Left lung (tissue), 10 donors: ENCODE measurements around the gene TMEM190. TPM values are rescaled to one million over a fixed set of nuclear protein-coding genes. Genes with fewer than 3 reads are reported as not detected.
"Not testable (repeated sequence)": the region's sequence is repeated elsewhere in the genome, so short reads cannot be mapped to it uniquely, and the experiment has no call there.

ENCODE experiments used
- ATAC-seq: fragments of 200-7000 bp; cut with Tn5 transposase; one replicate; pipeline ENCODE4 v1.9.1; 2020; ENCODE audit warnings: moderate library complexity
- DNase-seq, 4 donors: peaks; one replicate each; pipeline ENCODE4 v3.0.0-alpha.2; 2013 to 2020
- H3K27ac ChIP-seq, 2 donors: fragments of 200-600 bp; sonication (generic) in 1 of 2; one replicate each; pipeline versions ENCODE4 v1.5.0 to v1.8.0; 2020 to 2021
- H3K27me3 ChIP-seq, 2 donors: fragments of 200-600 bp; sonication (generic) in 1 of 2; one replicate each; pipeline versions ENCODE4 v1.5.0 to v1.8.0; 2020 to 2021
- H3K36me3 ChIP-seq, 2 donors: fragments of 200-600 bp; sonication (generic) in 1 of 2; one replicate each; pipeline versions ENCODE4 v1.5.0 to v1.8.0; 2020 to 2021
- H3K4me1 ChIP-seq, 2 donors: fragments of 200-600 bp; one replicate each; pipeline ENCODE4 v1.8.0; 2021
- H3K4me3 ChIP-seq, 2 donors: fragments of 200-600 bp; sonication (generic) in 1 of 2; one replicate each; pipeline versions ENCODE4 v1.5.0 to v1.8.0; 2020 to 2021; ENCODE audit warnings: mild to moderate bottlenecking in 1 of 2
- H3K9me3 ChIP-seq, 2 donors: fragments of 200-600 bp; sonication (generic) in 1 of 2; one replicate each; pipeline versions ENCODE4 v1.5.0 to v1.8.0; 2020 to 2021
- CTCF ChIP-seq, 2 donors: fragments of 200-600 bp; sonication (generic) in 1 of 2; IDR thresholded peaks; one replicate each; pipeline versions ENCODE4 v1.5.0 to v1.8.0; 2021; ENCODE audit warnings: antibody characterized with exemption in 2 of 2
- intact Hi-C, 2 donors: fragments of 100-400 bp; cut with DNase I; formaldehyde crosslinking; loops; one replicate each; pipeline versions ENCODE4 v1.11.2 to v1.14.2; 2022
- polyA plus RNA-seq, 6 donors: library from polyadenylated mRNA; unstranded; fragments of 120-200 nt; gene quantifications; one replicate each; pipeline ENCODE4 v1.2.1, GENCODE V29; 2013; ENCODE audit not compliant: insufficient read length in 6 of 6
- total RNA-seq, 2 donors: library from RNA; stranded (reverse); fragmentation: NEBNext Ultra II Directional; extraction: Animal tissue kit (Norgen Biotek cat#: 25700); gene quantifications; one replicate each; pipeline ENCODE4 v1.2.1, GENCODE V29; 2021
- donor health status: DM: no; HTN: yes; CAD: no.
- donor health status: DM: no; HTN: no; CAD: no.

Gene TMEM190
- total and polyA plus RNA-seq, 8 donors = 1.2 to 15.6 (median 6.9) TPM; not detected in 1

- no peaks in the 10 kb centered on the region for H3K27me3 ChIP-seq
- H3K27ac ChIP-seq = no peak overlapping the region
- no peaks in the 10 kb centered on the region for H3K9me3 ChIP-seq
- H3K36me3 ChIP-seq = peaks cover 0 to 57% of the 10 kb centered on the region in 2 donors
- no peak for TF ChIP-seq CTCF (IDR thresholded peaks at IDR 0.05)
- no peak overlapping the region for H3K4me3 ChIP-seq
- ATAC-seq (no peak), DNase-seq (no peak)
- H3K4me1 ChIP-seq = peaks cover 8 to 35% of the 10 kb centered on the region in 2 donors
- intact Hi-C loops = no loop called here
Observed at GRCh38 chr19:55402509-55402908, 25.9 kb downstream of the TMEM190 start.

- H3K27me3 ChIP-seq = no peaks in the 10 kb centered on the region
- DNase-seq = no peak
- no peaks in the 10 kb centered on the region for H3K9me3 ChIP-seq
- peaks cover 8 to 24% of the 10 kb centered on the region in 2 donors for H3K4me1 ChIP-seq
- H3K27ac ChIP-seq = no peak overlapping the region
- intact Hi-C loops = no loop called here
- ATAC-seq = no peak
- H3K36me3 ChIP-seq = peaks cover 0 to 52% of the 10 kb centered on the region in 2 donors
- TF ChIP-seq CTCF (IDR thresholded peaks at IDR 0.05) = no peak
- no peak overlapping the region for H3K4me3 ChIP-seq
Observed at GRCh38 chr19:55405638-55406037, 29.0 kb downstream of the TMEM190 start.

- ATAC-seq (no peak), DNase-seq (peak in 1 of 4 donors; percentile 2)
- TF ChIP-seq CTCF (IDR thresholded peaks at IDR 0.05) = no peak
- peak overlapping the region; percentile 84 to 97 for H3K4me3 ChIP-seq
- H3K27ac ChIP-seq = no peak overlapping the region
- peaks cover 0 to 46% of the 10 kb centered on the region in 2 donors for H3K36me3 ChIP-seq
- intact Hi-C loops = no loop called here
- H3K9me3 ChIP-seq = no peaks in the 10 kb centered on the region
- peaks cover 8 to 24% of the 10 kb centered on the region in 2 donors for H3K4me1 ChIP-seq
- H3K27me3 ChIP-seq = no peaks in the 10 kb centered on the region
Observed at GRCh38 chr19:55406091-55406825, 29.6 kb downstream of the TMEM190 start.

GRCh38 chr19:55406826-55407549 lies 30.4 kb downstream of the TMEM190 start:
- Histone ChIP-seq H3K36me3 (peaks cover 0 to 39% of the 10 kb centered on the region in 2 donors), H3K4me3 (peak overlapping the region; percentile 84 to 97), H3K9me3 (no peaks in the 10 kb centered on the region), H3K4me1 (peaks cover 8 to 24% of the 10 kb centered on the region in 2 donors), H3K27ac (peak overlapping the region; percentile 95 to 100), H3K27me3 (no peaks in the 10 kb centered on the region)
- peak in 2 of 4 donors; percentile 47 to 88 for DNase-seq
- intact Hi-C loops = no loop called here
- no peak for TF ChIP-seq CTCF (IDR thresholded peaks at IDR 0.05)
- peak; percentile 5 for ATAC-seq

- H3K9me3 ChIP-seq, H3K27me3 ChIP-seq, DNase-seq, ATAC-seq, intact Hi-C loops: not testable (repeated sequence)
- H3K4me3 ChIP-seq = peak within 1 kb of the TSS; percentile 84 to 97
- peaks cover 8 to 24% of the 10 kb centered on the region in 2 donors for H3K4me1 ChIP-seq
- H3K27ac ChIP-seq = peak within 1 kb of the TSS; percentile 95 to 100
- H3K36me3 ChIP-seq = peaks cover 0 to 34% of the 10 kb centered on the region in 2 donors
Observed at GRCh38 chr19:55407550-55407799, 30.8 kb downstream of the TMEM190 start, which contains the start of gene UBE2S. Gene UBE2S (minus strand): TSS chr19:55407788. CDS start chr19:55407589, 199 bp downstream.
